Measurements from ENCODE around the gene INPP5D.

INPP5D gene

GRCh38 chr2:233165543-233165894, 105.4 kb downstream of the INPP5D start:
- no peaks in the 10 kb centered on the region for H3K4me1 ChIP-seq (ENCODE audit: control insufficient read depth, insufficient read depth, low read length)
- no peaks in the 10 kb centered on the region for H3K36me3 ChIP-seq (ENCODE audit: control insufficient read depth, insufficient read depth, low read length)
- H3K4me3 ChIP-seq (ENCODE audit: insufficient read depth, low read depth, low read length): no peak overlapping the region
- 90% methylated on average over 4 of the region's 4 CpGs for WGBS, 2 experiments
- no peak overlapping the region for H3K27ac ChIP-seq (ENCODE audit: insufficient read depth, low read depth, low read length, poor library complexity, severe bottlenecking)
- no peaks in the 10 kb centered on the region for H3K9me3 ChIP-seq (ENCODE audit: control insufficient read depth, low read length)
- no peaks in the 10 kb centered on the region for H3K27me3 ChIP-seq (ENCODE audit: control insufficient read depth, insufficient read depth, low read length, poor library complexity, severe bottlenecking)

- no peaks in the 10 kb centered on the region for H3K36me3 ChIP-seq (ENCODE audit: control insufficient read depth, insufficient read depth, low read length)
- WGBS, 2 experiments: 70 to 79% methylated on average over 19 of the region's 19 CpGs
- H3K4me1 ChIP-seq (ENCODE audit: control insufficient read depth, insufficient read depth, low read length): no peaks in the 10 kb centered on the region
- no peaks in the 10 kb centered on the region for H3K9me3 ChIP-seq (ENCODE audit: control insufficient read depth, low read length)
- H3K27ac ChIP-seq (ENCODE audit: insufficient read depth, low read depth, low read length, poor library complexity, severe bottlenecking): no peak overlapping the region
- no peaks in the 10 kb centered on the region for H3K27me3 ChIP-seq (ENCODE audit: control insufficient read depth, insufficient read depth, low read length, poor library complexity, severe bottlenecking)
- no peak overlapping the region for H3K4me3 ChIP-seq (ENCODE audit: insufficient read depth, low read depth, low read length)
Observed at GRCh38 chr2:233165895-233166661, 105.9 kb downstream of the INPP5D start.

GRCh38 chr2:233168445-233168844, 108.3 kb downstream of the INPP5D start:
- H3K27ac ChIP-seq (ENCODE audit: insufficient read depth, low read depth, low read length, poor library complexity, severe bottlenecking): no peak overlapping the region
- H3K9me3 ChIP-seq (ENCODE audit: control insufficient read depth, low read length): no peaks in the 10 kb centered on the region
- no peaks in the 10 kb centered on the region for H3K4me1 ChIP-seq (ENCODE audit: control insufficient read depth, insufficient read depth, low read length)
- no peak overlapping the region for H3K4me3 ChIP-seq (ENCODE audit: insufficient read depth, low read depth, low read length)
- H3K36me3 ChIP-seq (ENCODE audit: control insufficient read depth, insufficient read depth, low read length): no peaks in the 10 kb centered on the region
- 77 to 83% methylated on average over 4 of the region's 4 CpGs for WGBS, 2 experiments
- no peaks in the 10 kb centered on the region for H3K27me3 ChIP-seq (ENCODE audit: control insufficient read depth, insufficient read depth, low read length, poor library complexity, severe bottlenecking)

- Histone ChIP-seq H3K27ac (ENCODE audit: insufficient read depth, low read depth, low read length, poor library complexity, severe bottlenecking) (no peak overlapping the region), H3K27me3 (ENCODE audit: control insufficient read depth, insufficient read depth, low read length, poor library complexity, severe bottlenecking) (no peaks in the 10 kb centered on the region), H3K9me3 (ENCODE audit: control insufficient read depth, low read length) (no peaks in the 10 kb centered on the region), H3K36me3 (ENCODE audit: control insufficient read depth, insufficient read depth, low read length) (no peaks in the 10 kb centered on the region), H3K4me3 (ENCODE audit: insufficient read depth, low read depth, low read length) (no peak overlapping the region), H3K4me1 (ENCODE audit: control insufficient read depth, insufficient read depth, low read length) (no peaks in the 10 kb centered on the region)
- WGBS, 2 experiments: 84% methylated on average over 11 of the region's 11 CpGs
Observed at GRCh38 chr2:233168919-233169318, 108.8 kb downstream of the INPP5D start.

DNA sequence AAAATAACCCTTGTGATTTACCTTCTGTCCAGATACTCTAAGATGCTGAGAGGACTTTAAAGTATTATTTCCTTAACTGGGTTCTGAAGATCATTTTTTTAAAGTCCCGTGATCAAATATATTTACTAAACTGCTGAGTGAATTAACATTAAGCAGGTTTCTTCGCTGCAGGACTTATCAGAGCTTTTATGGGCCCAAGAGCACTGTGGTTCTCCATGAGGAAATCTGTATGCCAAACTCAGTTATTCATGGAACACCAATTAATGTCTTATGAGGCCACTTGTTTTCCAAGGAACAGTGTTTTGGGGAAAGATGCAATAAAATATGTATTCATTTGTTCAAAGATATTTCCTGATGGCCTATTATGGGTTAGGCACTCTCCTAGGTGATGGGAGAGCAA, 111.2 kb downstream of the INPP5D start:
- no peak overlapping the region for H3K27ac ChIP-seq (ENCODE audit: insufficient read depth, low read depth, low read length, poor library complexity, severe bottlenecking)
- no peaks in the 10 kb centered on the region for H3K36me3 ChIP-seq (ENCODE audit: control insufficient read depth, insufficient read depth, low read length)
- whole genome bisulfite sequencing, 2 experiments: 96 to 100% methylated on average over 2 of the region's 2 CpGs
- H3K4me3 ChIP-seq (ENCODE audit: insufficient read depth, low read depth, low read length): no peak overlapping the region
- H3K27me3 ChIP-seq (ENCODE audit: control insufficient read depth, insufficient read depth, low read length, poor library complexity, severe bottlenecking): no peaks in the 10 kb centered on the region
- H3K9me3 ChIP-seq (ENCODE audit: control insufficient read depth, low read length): no peaks in the 10 kb centered on the region
- H3K4me1 ChIP-seq (ENCODE audit: control insufficient read depth, insufficient read depth, low read length): no peaks in the 10 kb centered on the region

DNA sequence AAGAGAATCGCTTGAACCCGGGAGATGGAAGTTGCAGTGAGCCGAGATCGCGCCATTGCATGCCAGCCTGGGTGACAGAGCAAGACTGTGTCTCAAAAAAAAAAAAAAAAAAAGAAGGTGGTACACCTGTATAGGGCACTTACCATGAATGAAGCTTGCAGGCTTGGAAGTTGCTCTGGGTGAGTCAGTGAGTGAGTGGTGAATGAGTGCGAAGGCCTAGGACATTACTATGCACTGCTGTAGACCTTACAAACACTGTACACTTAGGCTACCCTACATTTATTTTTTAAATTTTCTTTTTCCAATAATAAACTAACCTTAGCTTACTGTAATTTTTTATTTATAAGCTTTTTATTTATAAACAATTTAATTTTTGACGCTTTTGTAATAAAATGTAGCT, 113.0 kb downstream of the INPP5D start:
- WGBS, 2 experiments: 93 to 98% methylated on average over 5 of the region's 7 CpGs
- no peak overlapping the region for H3K4me3 ChIP-seq (ENCODE audit: insufficient read depth, low read depth, low read length)

GRCh38 chr2:233174137-233174536, 114.0 kb downstream of the INPP5D start:
- H3K4me3 ChIP-seq (ENCODE audit: insufficient read depth, low read depth, low read length): no peak overlapping the region
- peaks cover 4% of the 10 kb centered on the region for H3K4me1 ChIP-seq (ENCODE audit: control insufficient read depth, insufficient read depth, low read length)
- no peaks in the 10 kb centered on the region for H3K27me3 ChIP-seq (ENCODE audit: control insufficient read depth, insufficient read depth, low read length, poor library complexity, severe bottlenecking)
- no peak overlapping the region for H3K27ac ChIP-seq (ENCODE audit: insufficient read depth, low read depth, low read length, poor library complexity, severe bottlenecking)
- H3K9me3 ChIP-seq (ENCODE audit: control insufficient read depth, low read length): no peaks in the 10 kb centered on the region
- H3K36me3 ChIP-seq (ENCODE audit: control insufficient read depth, insufficient read depth, low read length): no peaks in the 10 kb centered on the region
- WGBS, 2 experiments: 94% methylated on average over 6 to 7 of the region's 7 CpGs

More for the DNA sequence above, 113.0 kb downstream of the INPP5D start:
- Histone ChIP-seq H3K27ac (ENCODE audit: insufficient read depth, low read depth, low read length, poor library complexity, severe bottlenecking) (no peak overlapping the region), H3K36me3 (ENCODE audit: control insufficient read depth, insufficient read depth, low read length) (no peaks in the 10 kb centered on the region), H3K9me3 (ENCODE audit: control insufficient read depth, low read length) (no peaks in the 10 kb centered on the region), H3K27me3 (ENCODE audit: control insufficient read depth, insufficient read depth, low read length, poor library complexity, severe bottlenecking) (no peaks in the 10 kb centered on the region), H3K4me1 (ENCODE audit: control insufficient read depth, insufficient read depth, low read length) (peaks cover 4% of the 10 kb centered on the region)

- WGBS, 2 experiments: 92% methylated on average over 14 of the region's 14 CpGs
- Histone ChIP-seq H3K4me3 (ENCODE audit: insufficient read depth, low read depth, low read length) (no peak overlapping the region), H3K27me3 (ENCODE audit: control insufficient read depth, insufficient read depth, low read length, poor library complexity, severe bottlenecking) (no peaks in the 10 kb centered on the region)
Observed at GRCh38 chr2:233178994-233179847, 119.1 kb downstream of the INPP5D start.

GRCh38 chr2:233179848-233180366, 119.8 kb downstream of the INPP5D start:
- peaks cover 4% of the 10 kb centered on the region for H3K4me1 ChIP-seq (ENCODE audit: control insufficient read depth, insufficient read depth, low read length)
- WGBS, 2 experiments: 93 to 98% methylated on average over 5 of the region's 5 CpGs
- no peaks in the 10 kb centered on the region for H3K36me3 ChIP-seq (ENCODE audit: control insufficient read depth, insufficient read depth, low read length)
- H3K27me3 ChIP-seq (ENCODE audit: control insufficient read depth, insufficient read depth, low read length, poor library complexity, severe bottlenecking): no peaks in the 10 kb centered on the region
- no peak overlapping the region for H3K4me3 ChIP-seq (ENCODE audit: insufficient read depth, low read depth, low read length)
- H3K9me3 ChIP-seq (ENCODE audit: control insufficient read depth, low read length): no peaks in the 10 kb centered on the region
- no peak overlapping the region for H3K27ac ChIP-seq (ENCODE audit: insufficient read depth, low read depth, low read length, poor library complexity, severe bottlenecking)

More at GRCh38 chr2:233178994-233179847, 119.1 kb downstream of the INPP5D start:
- no peaks in the 10 kb centered on the region for H3K9me3 ChIP-seq (ENCODE audit: control insufficient read depth, low read length)
- no peak overlapping the region for H3K27ac ChIP-seq (ENCODE audit: insufficient read depth, low read depth, low read length, poor library complexity, severe bottlenecking)
- no peaks in the 10 kb centered on the region for H3K36me3 ChIP-seq (ENCODE audit: control insufficient read depth, insufficient read depth, low read length)
- peaks cover 4% of the 10 kb centered on the region for H3K4me1 ChIP-seq (ENCODE audit: control insufficient read depth, insufficient read depth, low read length)

- Histone ChIP-seq H3K4me1 (ENCODE audit: control insufficient read depth, insufficient read depth, low read length) (no peaks in the 10 kb centered on the region), H3K36me3 (ENCODE audit: control insufficient read depth, insufficient read depth, low read length) (no peaks in the 10 kb centered on the region), H3K9me3 (ENCODE audit: control insufficient read depth, low read length) (no peaks in the 10 kb centered on the region), H3K27ac (ENCODE audit: insufficient read depth, low read depth, low read length, poor library complexity, severe bottlenecking) (no peak overlapping the region), H3K27me3 (ENCODE audit: control insufficient read depth, insufficient read depth, low read length, poor library complexity, severe bottlenecking) (no peaks in the 10 kb centered on the region), H3K4me3 (ENCODE audit: insufficient read depth, low read depth, low read length) (no peak overlapping the region)
- 91 to 92% methylated on average over 9 of the region's 9 CpGs for WGBS, 2 experiments
Observed at GRCh38 chr2:233183869-233184418, 123.8 kb downstream of the INPP5D start.

All from ectodermal cell (in vitro differentiated cells).